ENCODE results near the gene NREP.

GRCh38 chr5:111748304-111748763 is 8.7 kb downstream of the NREP start:
- TF ChIP-seq, protein P1, sequence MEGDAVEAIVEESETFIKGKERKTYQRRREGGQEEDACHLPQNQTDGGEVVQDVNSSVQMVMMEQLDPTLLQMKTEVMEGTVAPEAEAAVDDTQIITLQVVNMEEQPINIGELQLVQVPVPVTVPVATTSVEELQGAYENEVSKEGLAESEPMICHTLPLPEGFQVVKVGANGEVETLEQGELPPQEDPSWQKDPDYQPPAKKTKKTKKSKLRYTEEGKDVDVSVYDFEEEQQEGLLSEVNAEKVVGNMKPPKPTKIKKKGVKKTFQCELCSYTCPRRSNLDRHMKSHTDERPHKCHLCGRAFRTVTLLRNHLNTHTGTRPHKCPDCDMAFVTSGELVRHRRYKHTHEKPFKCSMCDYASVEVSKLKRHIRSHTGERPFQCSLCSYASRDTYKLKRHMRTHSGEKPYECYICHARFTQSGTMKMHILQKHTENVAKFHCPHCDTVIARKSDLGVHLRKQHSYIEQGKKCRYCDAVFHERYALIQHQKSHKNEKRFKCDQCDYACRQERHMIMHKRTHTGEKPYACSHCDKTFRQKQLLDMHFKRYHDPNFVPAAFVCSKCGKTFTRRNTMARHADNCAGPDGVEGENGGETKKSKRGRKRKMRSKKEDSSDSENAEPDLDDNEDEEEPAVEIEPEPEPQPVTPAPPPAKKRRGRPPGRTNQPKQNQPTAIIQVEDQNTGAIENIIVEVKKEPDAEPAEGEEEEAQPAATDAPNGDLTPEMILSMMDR (IDR thresholded peaks at IDR 0.05; ENCODE audit: poor library complexity) = no peak
- TF ChIP-seq EZH2 (IDR thresholded peaks at IDR 0.05; ENCODE audit: borderline replicate concordance) = no peak
